GM12892 (cell line): ENCODE results near the gene SOX9.
"Not testable (repeated sequence)": the region's sequence is repeated elsewhere in the genome, so short reads cannot be mapped to it uniquely, and the experiment has no call there.

Experiments
- DNase-seq: peaks from one replicate; pipeline ENCODE4 v3.0.0; 2011; ENCODE audit not compliant: insufficient read length
- FAIRE-seq: peaks from 2 replicates; lab custom pipeline; 2011; peaks lifted over from hg19 to GRCh38; lab: Jason Lieb, UNC
- POLR2A ChIP-seq: IDR thresholded peaks from 2 replicates; pipeline ENCODE4 v1.6.1; 2011; ENCODE audit warnings: low read depth, low read length, control low read depth
- POLR2AphosphoS5 ChIP-seq: IDR thresholded peaks from 2 replicates; pipeline ENCODE4 v1.6.1; 2011; ENCODE audit warnings: low read depth, low read length, control low read depth
- TAF1 ChIP-seq: IDR thresholded peaks from 2 replicates; pipeline ENCODE4 v1.6.1; 2011; ENCODE audit warnings: low read depth, mild to moderate bottlenecking, control low read depth, low read length, borderline replicate concordance

The SOX9 gene

GRCh38 chr17:72135546-72136325, 14.9 kb downstream of the SOX9 start:
- FAIRE-seq (no peak), DNase-seq (no peak)

GRCh38 chr17:72136692-72137091, 15.9 kb downstream of the SOX9 start:
- no peak for FAIRE-seq
- DNase-seq = no peak
- TF ChIP-seq POLR2AphosphoS5 = no peak
- no peak for TF ChIP-seq TAF1
- no peak for TF ChIP-seq POLR2A

More at GRCh38 chr17:72135546-72136325, 14.9 kb downstream of the SOX9 start:
- TF ChIP-seq TAF1 = no peak

- DNase-seq (no peak), FAIRE-seq (no peak)
- TF ChIP-seq POLR2A (no peak), TAF1 (no peak), POLR2AphosphoS5 (no peak)
Measured at GRCh38 chr17:72137161-72137560, 16.3 kb downstream of the SOX9 start.

GRCh38 chr17:72139212-72139611, 18.4 kb downstream of the SOX9 start:
- DNase-seq = no peak
- FAIRE-seq = no peak
- no peak for TF ChIP-seq TAF1
- no peak for TF ChIP-seq POLR2AphosphoS5
- TF ChIP-seq POLR2A = no peak

GRCh38 chr17:72141336-72141735, 20.5 kb downstream of the SOX9 start:
- no peak for FAIRE-seq

GRCh38 chr17:72142097-72142496, 21.3 kb downstream of the SOX9 start:
- not testable (repeated sequence) for FAIRE-seq, DNase-seq

More at GRCh38 chr17:72141336-72141735, 20.5 kb downstream of the SOX9 start:
- TF ChIP-seq TAF1 (no peak), POLR2A (no peak), POLR2AphosphoS5 (no peak)
- DNase-seq = no peak

- DNase-seq (no peak), FAIRE-seq (no peak)
- TF ChIP-seq POLR2AphosphoS5 (no peak), TAF1 (no peak), POLR2A (no peak)
Measured at GRCh38 chr17:72142614-72143013, 21.8 kb downstream of the SOX9 start.

GRCh38 chr17:72143245-72143644, 22.4 kb downstream of the SOX9 start:
- no peak for FAIRE-seq
- no peak for DNase-seq
- no peak for TF ChIP-seq POLR2AphosphoS5
- TF ChIP-seq TAF1 = no peak

GRCh38 chr17:72144101-72144500, 23.3 kb downstream of the SOX9 start:
- TF ChIP-seq POLR2AphosphoS5 = no peak
- TF ChIP-seq POLR2A = no peak
- no peak for TF ChIP-seq TAF1
- no peak for FAIRE-seq

GRCh38 chr17:72145562-72145961, 24.7 kb downstream of the SOX9 start:
- no peak for FAIRE-seq
- no peak for TF ChIP-seq TAF1
- no peak for TF ChIP-seq POLR2AphosphoS5
- DNase-seq = no peak

More at GRCh38 chr17:72144101-72144500, 23.3 kb downstream of the SOX9 start:
- no peak for DNase-seq

- DNase-seq (no peak), FAIRE-seq (no peak)
- TF ChIP-seq POLR2A (no peak), POLR2AphosphoS5 (no peak), TAF1 (no peak)
Measured at GRCh38 chr17:72145962-72146361, 25.1 kb downstream of the SOX9 start.

- no peak for DNase-seq
- no peak for TF ChIP-seq TAF1
- no peak for TF ChIP-seq POLR2AphosphoS5
- no peak for TF ChIP-seq POLR2A
- no peak for FAIRE-seq
Measured at GRCh38 chr17:72146371-72146770, 25.6 kb downstream of the SOX9 start.

- no peak for TF ChIP-seq POLR2A
- TF ChIP-seq TAF1 = no peak
- TF ChIP-seq POLR2AphosphoS5 = no peak
- DNase-seq = no peak
- no peak for FAIRE-seq
Measured at GRCh38 chr17:72150632-72151460, 30.0 kb downstream of the SOX9 start.
